ENCODE measurements around the gene CBX4.
"Not testable (repeated sequence)": the region's sequence is repeated elsewhere in the genome, so short reads cannot be mapped to it uniquely, and the experiment has no call there.

The CBX4 gene

DNA sequence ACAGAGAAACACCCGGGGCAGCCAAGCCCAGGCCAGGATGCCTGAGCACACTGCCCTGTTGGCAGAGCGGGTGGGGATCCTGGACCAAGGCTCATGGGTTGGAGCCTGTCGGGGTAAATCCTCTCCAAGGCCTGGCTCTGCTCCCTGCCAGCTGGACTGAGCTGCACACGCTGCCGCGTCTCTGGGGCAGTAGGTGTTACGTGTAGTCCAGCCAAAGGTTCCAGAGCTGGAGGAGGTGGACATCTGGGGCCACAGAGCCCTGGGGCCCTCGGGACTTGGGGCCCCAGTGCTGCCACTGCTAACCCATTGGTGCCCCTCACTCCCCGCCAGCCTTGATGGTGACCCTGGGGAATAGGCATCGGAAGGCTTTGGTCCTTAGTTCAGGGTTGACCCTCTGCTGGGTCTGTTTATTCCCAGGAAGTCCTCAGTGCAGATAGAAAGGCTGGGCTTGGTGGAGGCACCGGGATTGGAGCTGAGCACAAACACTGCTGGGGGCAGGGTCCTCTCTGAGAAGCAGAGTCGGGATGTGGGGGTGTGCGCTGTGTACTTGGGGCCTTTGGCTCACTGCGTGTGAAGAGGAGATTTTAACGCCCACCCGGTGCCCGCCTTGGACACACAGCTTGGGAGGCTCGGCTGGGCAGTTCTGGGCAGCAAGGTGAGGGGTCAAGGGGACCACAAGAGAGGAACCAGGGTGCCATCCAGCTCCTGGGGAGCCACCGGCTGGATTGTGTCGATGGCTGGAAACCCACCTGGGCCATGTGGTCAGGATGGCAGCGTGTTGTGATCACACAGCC is 16.3 kb upstream of the CBX4 start:
- H3K9me3 ChIP-seq (ENCODE audit: control insufficient read depth, low read length), result no peaks in the 10 kb centered on the region
- no peaks in the 10 kb centered on the region for H3K27me3 ChIP-seq (ENCODE audit: control insufficient read depth, insufficient read depth, low read length)
- no peaks in the 10 kb centered on the region for H3K4me1 ChIP-seq
- no peaks in the 10 kb centered on the region for H3K36me3 ChIP-seq (ENCODE audit: control insufficient read depth, insufficient read depth, low read length)
- H3K27ac ChIP-seq, result no peak overlapping the region
- no peak overlapping the region for H2AFZ ChIP-seq
- H3K79me2 ChIP-seq, result no peaks in the 10 kb centered on the region
- no peak overlapping the region for H3K9ac ChIP-seq
- no peak overlapping the region for H3K4me2 ChIP-seq (ENCODE audit: low read length)
- no peak overlapping the region for H3K4me3 ChIP-seq (ENCODE audit: low read depth, low read length)
- TF ChIP-seq, protein P1, sequence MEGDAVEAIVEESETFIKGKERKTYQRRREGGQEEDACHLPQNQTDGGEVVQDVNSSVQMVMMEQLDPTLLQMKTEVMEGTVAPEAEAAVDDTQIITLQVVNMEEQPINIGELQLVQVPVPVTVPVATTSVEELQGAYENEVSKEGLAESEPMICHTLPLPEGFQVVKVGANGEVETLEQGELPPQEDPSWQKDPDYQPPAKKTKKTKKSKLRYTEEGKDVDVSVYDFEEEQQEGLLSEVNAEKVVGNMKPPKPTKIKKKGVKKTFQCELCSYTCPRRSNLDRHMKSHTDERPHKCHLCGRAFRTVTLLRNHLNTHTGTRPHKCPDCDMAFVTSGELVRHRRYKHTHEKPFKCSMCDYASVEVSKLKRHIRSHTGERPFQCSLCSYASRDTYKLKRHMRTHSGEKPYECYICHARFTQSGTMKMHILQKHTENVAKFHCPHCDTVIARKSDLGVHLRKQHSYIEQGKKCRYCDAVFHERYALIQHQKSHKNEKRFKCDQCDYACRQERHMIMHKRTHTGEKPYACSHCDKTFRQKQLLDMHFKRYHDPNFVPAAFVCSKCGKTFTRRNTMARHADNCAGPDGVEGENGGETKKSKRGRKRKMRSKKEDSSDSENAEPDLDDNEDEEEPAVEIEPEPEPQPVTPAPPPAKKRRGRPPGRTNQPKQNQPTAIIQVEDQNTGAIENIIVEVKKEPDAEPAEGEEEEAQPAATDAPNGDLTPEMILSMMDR (IDR thresholded peaks at IDR 0.05), result no peak

DNA sequence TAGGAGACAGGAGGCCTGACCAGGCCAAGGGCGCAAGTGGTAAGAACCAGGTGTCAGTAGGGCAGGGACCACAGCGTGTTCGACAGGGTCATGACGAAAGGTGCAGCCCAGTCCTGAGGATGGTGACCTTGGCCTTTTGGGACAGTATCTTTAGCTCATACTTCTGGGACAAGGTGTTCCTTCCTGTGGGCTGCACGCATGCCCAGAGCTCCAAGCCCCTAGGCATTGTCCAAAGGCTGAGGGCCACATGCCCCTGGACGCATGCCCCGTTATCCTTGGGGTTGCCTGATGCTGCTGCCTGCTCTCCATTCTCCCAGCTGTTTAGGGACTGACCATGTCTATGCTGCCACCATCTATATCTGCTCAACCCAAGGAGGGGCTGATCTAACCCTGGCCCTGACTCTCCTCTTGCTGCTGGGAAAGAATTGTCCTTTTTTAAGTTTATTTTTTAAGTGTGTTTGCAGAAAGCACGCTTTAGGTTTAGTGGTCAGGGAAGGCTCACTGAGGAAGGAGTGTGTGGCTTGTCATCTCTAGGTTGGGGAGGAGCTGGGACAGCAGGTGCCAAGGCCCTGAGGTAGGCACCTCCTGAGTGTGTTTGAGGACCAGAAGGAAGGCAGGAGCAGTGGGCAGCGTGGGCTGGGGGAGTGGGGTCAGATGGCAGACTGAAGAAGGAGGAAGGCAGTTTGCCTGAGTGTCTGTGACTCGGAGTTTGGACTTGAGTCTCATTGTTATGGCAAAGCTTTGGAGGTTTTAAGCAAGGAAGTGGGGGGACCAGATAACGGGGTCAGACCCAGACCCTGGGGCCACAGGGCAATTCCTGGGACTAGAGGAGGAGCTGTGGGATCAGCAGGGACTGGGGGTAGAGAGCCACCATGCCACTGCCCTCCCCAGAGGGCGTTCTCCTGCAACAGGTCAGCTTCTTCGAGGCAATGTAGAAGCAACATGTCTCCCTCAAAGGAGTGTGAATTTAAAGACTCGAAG is 15.1 kb upstream of the CBX4 start:
- no peaks in the 10 kb centered on the region for H3K9me3 ChIP-seq (ENCODE audit: control insufficient read depth, low read length)
- TF ChIP-seq, protein P1 (IDR thresholded peaks at IDR 0.05), result no peak

DNA sequence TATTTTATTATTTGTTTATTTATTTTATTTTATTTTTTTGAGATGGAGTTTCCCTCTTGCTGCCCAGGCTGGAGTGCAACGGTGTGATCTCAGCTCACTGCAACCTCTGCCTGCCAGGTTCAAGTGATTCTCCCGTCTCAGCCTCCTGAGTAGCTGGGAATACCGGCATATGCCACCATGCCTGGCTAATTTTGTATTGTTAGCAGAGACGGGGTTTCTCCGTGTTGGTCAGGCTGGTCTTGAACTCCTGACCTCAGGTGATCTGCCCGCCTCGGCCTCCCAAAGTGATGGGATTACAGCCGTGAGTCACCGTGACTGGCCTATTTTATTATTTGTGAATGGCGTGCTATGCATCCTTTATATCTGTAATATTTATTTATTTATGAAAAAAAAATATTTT is 13.9 kb upstream of the CBX4 start:
- not testable (repeated sequence) for H3K4me1 ChIP-seq; H3K9ac ChIP-seq; H3K4me2 ChIP-seq (ENCODE audit: low read length); H3K27me3 ChIP-seq (ENCODE audit: control insufficient read depth, insufficient read depth, low read length); H3K79me2 ChIP-seq; H3K9me3 ChIP-seq (ENCODE audit: control insufficient read depth, low read length); H3K36me3 ChIP-seq (ENCODE audit: control insufficient read depth, insufficient read depth, low read length); H3K27ac ChIP-seq; H2AFZ ChIP-seq; H3K4me3 ChIP-seq (ENCODE audit: low read depth, low read length)

More for the DNA sequence above, 15.1 kb upstream of the CBX4 start:
- Histone ChIP-seq H3K9ac (no peak overlapping the region), H3K4me2 (ENCODE audit: low read length) (no peak overlapping the region), H3K79me2 (no peaks in the 10 kb centered on the region), H2AFZ (no peak overlapping the region), H3K27ac (no peak overlapping the region), H3K4me1 (no peaks in the 10 kb centered on the region), H3K4me3 (ENCODE audit: low read depth, low read length) (no peak overlapping the region), H3K36me3 (ENCODE audit: control insufficient read depth, insufficient read depth, low read length) (no peaks in the 10 kb centered on the region), H3K27me3 (ENCODE audit: control insufficient read depth, insufficient read depth, low read length) (no peaks in the 10 kb centered on the region)

DNA sequence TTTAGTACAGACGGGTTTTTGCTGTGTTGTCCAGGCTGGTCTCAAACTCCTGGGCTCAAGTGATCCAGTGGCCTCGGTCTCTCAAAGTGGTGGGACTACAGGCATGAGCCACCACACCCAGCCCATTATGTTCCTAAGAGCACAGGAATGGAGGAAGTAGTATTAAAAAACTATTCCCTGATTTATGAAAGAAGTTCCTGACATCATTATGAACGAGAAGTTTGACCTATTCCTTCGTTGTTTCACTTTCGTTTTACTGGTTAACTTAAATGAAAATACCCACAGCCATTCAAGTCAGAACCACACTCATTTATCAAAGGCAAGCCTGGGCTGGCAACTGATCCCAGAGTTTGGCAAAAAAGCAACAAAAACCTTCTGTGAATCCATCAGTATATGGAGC is 13.5 kb upstream of the CBX4 start:
- no peak overlapping the region for H3K4me2 ChIP-seq (ENCODE audit: low read length)
- H3K9me3 ChIP-seq (ENCODE audit: control insufficient read depth, low read length), result no peaks in the 10 kb centered on the region
- no peaks in the 10 kb centered on the region for H3K4me1 ChIP-seq
- H3K27me3 ChIP-seq (ENCODE audit: control insufficient read depth, insufficient read depth, low read length), result no peaks in the 10 kb centered on the region
- H3K27ac ChIP-seq, result no peak overlapping the region
- H3K4me3 ChIP-seq (ENCODE audit: low read depth, low read length), result no peak overlapping the region
- no peak overlapping the region for H3K9ac ChIP-seq
- H2AFZ ChIP-seq, result no peak overlapping the region
- H3K36me3 ChIP-seq (ENCODE audit: control insufficient read depth, insufficient read depth, low read length), result no peaks in the 10 kb centered on the region
- no peaks in the 10 kb centered on the region for H3K79me2 ChIP-seq
- TF ChIP-seq, protein P1 (IDR thresholded peaks at IDR 0.05), result no peak

DNA sequence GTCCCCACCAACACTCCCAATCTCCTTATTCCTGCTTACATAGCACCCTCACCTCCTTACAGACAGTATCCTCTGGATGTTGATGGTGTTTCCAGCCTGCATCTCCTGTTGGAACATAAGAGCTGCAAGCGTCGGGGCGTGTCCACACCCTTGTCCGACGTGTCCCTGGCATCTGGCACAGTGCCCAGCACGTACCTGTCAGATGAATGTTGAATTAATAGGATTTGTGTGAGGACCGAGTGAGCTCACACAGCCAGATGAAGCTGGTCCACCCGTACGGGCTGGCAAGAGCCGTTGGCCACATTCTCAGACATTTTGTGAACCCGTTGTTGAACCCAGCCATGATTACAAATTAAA is 12.2 kb upstream of the CBX4 start:
- no peaks in the 10 kb centered on the region for H3K4me1 ChIP-seq
- H3K4me3 ChIP-seq (ENCODE audit: low read depth, low read length), result no peak overlapping the region
- H3K27ac ChIP-seq, result no peak overlapping the region
- H3K9ac ChIP-seq, result no peak overlapping the region
- no peak overlapping the region for H2AFZ ChIP-seq
- H3K27me3 ChIP-seq (ENCODE audit: control insufficient read depth, insufficient read depth, low read length), result no peaks in the 10 kb centered on the region
- H3K9me3 ChIP-seq (ENCODE audit: control insufficient read depth, low read length), result no peaks in the 10 kb centered on the region
- TF ChIP-seq, protein P1 (IDR thresholded peaks at IDR 0.05), result no peak
- H3K4me2 ChIP-seq (ENCODE audit: low read length), result no peak overlapping the region
- H3K36me3 ChIP-seq (ENCODE audit: control insufficient read depth, insufficient read depth, low read length), result no peaks in the 10 kb centered on the region
- H3K79me2 ChIP-seq, result no peaks in the 10 kb centered on the region
